Breast epithelium (tissue), 3 donors: ENCODE data around the gene MAZ.

Experiments
- POLR2AphosphoS5 ChIP-seq, 3 donors: sonication (generic); formaldehyde crosslinking; IDR thresholded peaks; one replicate each; pipeline ENCODE4 v1.6.1; 2017; ENCODE audit warnings: antibody characterized with exemption in 3 of 3
- TF ChIP-seq, protein P1 (sequence below), 3 donors: fragments of 450-650 bp; IDR thresholded peaks; one replicate each; pipeline ENCODE4 v1.5.1; 2016 to 2017; ENCODE audit warnings: antibody characterized with exemption in 3 of 3, mild to moderate bottlenecking in 3 of 3, moderate library complexity in 3 of 3

DNA sequence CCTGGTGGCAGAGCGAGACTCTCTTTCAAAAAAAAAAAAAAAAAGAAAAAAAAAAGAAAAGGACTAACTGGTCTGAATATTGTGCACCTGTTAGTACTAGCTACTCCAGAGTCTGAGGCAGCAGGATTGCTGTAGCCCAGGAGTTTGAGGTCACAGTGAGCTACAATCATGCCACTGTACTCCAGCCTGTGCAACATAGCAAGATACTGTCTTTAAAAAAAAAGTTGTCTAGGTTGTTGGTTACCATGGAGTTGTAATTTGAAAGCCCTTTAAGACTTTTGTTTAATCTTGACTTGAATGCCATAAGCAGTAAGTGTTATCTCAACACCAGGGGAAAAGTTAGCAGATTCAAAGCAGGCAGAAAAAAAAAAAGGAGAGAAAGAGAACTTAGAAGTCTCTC, 49.7 kb upstream of the MAZ start:
- TF ChIP-seq, protein P1, sequence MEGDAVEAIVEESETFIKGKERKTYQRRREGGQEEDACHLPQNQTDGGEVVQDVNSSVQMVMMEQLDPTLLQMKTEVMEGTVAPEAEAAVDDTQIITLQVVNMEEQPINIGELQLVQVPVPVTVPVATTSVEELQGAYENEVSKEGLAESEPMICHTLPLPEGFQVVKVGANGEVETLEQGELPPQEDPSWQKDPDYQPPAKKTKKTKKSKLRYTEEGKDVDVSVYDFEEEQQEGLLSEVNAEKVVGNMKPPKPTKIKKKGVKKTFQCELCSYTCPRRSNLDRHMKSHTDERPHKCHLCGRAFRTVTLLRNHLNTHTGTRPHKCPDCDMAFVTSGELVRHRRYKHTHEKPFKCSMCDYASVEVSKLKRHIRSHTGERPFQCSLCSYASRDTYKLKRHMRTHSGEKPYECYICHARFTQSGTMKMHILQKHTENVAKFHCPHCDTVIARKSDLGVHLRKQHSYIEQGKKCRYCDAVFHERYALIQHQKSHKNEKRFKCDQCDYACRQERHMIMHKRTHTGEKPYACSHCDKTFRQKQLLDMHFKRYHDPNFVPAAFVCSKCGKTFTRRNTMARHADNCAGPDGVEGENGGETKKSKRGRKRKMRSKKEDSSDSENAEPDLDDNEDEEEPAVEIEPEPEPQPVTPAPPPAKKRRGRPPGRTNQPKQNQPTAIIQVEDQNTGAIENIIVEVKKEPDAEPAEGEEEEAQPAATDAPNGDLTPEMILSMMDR (IDR thresholded peaks at IDR 0.05), result no peak
- no peak for TF ChIP-seq POLR2AphosphoS5 (IDR thresholded peaks at IDR 0.05)
